ENCODE results near the gene VWA3A. TPM values are rescaled to one million over a fixed set of nuclear protein-coding genes. Genes with fewer than 3 reads are reported as not detected.
"Not testable (repeated sequence)": the region's sequence is repeated elsewhere in the genome, so short reads cannot be mapped to it uniquely, and the experiment has no call there.

VWA3A gene
- total RNA-seq, 1 donor from 2014 or later = 0.27 TPM

DNA sequence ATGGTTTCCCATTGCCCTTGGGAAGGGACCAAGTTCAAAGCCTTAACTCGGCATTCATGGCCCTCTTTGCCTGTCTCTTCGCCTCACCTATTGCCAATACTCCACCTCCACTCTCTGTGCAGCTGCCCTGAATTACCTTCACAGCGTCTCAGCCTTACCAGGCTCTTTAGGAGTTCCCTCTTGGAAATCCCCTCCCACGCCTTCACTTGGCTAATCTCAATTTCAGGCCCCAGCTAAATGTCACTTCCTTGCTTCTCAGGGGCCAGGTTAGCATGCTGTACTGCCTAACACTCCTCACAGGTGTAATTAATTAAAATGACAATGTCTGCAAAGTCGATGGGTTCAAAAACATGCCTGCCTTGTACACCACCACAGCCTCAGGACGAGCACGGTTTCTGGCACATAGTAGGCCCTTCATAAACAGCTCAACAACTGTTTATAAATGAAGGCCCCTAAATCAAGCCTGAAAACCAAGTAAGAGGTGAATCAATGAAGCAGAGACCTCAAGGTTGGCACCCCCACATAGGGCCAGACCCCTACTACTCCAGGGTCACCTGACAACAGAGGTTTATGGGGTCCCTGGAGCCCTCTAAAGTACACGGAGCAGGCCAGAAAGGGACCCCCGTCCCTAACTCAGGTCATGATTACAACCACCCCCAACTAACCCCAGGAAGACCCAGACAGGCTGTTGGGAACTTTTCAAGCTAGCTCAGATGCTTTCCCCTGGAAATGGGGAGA lies 102.5 kb downstream of the VWA3A start:
- H3K9me3 Mint-ChIP-seq (ENCODE audit: unreplicated experiment) = no peaks in the 10 kb centered on the region

DNA sequence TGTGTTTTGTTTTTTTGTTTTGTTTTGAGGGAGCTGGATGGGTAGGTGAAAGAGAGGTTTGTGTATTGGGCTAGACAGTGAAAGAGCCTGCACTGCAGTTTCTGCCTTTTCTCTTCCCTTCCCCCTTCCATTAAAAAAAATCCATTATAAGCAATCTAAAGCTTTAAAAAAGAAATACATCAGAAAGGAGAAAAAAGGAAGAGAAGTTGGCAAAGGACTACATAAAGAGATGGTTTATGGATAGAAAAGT lies 103.0 kb downstream of the VWA3A start:
- Mint-ChIP-seq H3K4me3 (ENCODE audit: unreplicated experiment) (peak overlapping the region; percentile 78), H3K27ac (ENCODE audit: unreplicated experiment) (peak overlapping the region; percentile 82)
- no peak for DNase-seq (ENCODE audit: extremely low spot score, unreplicated experiment)

More for the DNA sequence above, 102.5 kb downstream of the VWA3A start:
- peak overlapping the region; percentile 82 for H3K27ac Mint-ChIP-seq (ENCODE audit: unreplicated experiment)
- peak overlapping the region; percentile 78 for H3K4me3 Mint-ChIP-seq (ENCODE audit: unreplicated experiment)
- TF ChIP-seq, protein P1, sequence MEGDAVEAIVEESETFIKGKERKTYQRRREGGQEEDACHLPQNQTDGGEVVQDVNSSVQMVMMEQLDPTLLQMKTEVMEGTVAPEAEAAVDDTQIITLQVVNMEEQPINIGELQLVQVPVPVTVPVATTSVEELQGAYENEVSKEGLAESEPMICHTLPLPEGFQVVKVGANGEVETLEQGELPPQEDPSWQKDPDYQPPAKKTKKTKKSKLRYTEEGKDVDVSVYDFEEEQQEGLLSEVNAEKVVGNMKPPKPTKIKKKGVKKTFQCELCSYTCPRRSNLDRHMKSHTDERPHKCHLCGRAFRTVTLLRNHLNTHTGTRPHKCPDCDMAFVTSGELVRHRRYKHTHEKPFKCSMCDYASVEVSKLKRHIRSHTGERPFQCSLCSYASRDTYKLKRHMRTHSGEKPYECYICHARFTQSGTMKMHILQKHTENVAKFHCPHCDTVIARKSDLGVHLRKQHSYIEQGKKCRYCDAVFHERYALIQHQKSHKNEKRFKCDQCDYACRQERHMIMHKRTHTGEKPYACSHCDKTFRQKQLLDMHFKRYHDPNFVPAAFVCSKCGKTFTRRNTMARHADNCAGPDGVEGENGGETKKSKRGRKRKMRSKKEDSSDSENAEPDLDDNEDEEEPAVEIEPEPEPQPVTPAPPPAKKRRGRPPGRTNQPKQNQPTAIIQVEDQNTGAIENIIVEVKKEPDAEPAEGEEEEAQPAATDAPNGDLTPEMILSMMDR (IDR thresholded peaks at IDR 0.05) = no peak
- H3K36me3 Mint-ChIP-seq (ENCODE audit: unreplicated experiment) = no peaks in the 10 kb centered on the region
- peaks cover 36% of the 10 kb centered on the region for H3K4me1 Mint-ChIP-seq (ENCODE audit: unreplicated experiment)
- H3K27me3 Mint-ChIP-seq (ENCODE audit: unreplicated experiment) = no peaks in the 10 kb centered on the region
- DNase-seq (ENCODE audit: extremely low spot score, unreplicated experiment) = no peak

DNA sequence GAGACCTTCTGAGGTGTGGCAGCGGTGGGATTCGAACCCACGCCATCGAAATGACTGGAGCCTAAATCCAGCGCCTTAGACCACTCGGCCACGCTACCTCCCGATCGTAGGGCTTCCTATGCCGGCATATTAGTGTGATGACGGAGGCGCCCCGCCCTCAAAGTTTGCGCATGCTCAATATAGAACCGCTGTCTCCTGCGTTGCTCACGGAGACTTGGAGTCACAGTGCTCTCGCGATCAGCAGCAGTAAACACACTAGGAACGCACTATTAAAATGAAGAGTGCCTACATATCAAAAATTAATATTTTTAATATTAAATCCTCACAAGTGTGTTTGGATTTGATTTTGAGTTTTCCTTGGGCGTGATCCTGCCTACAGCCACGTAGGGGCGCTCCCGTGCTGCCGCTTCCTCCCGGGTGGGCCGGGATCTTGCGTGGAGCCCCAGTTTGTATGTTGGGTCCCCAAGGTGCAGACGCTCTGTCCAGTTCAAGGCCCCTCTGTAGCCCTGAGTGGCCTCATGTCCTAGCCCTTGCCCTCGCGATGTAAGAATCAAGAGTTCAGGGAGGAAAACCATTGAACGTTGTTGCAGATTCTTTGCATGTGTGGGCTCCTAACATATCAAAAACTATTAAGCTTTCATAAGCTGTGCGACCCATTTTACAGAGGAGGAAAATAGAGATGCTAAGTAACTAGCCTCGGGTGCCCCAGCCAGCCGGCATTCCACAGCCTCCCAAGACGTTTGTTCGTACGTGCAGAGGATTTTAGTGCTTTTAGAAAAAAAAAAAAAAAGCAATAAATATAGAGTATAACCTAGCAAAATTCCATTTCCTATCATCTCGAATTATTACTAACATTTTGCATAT lies 103.6 kb downstream of the VWA3A start:
- Mint-ChIP-seq H3K4me1 (ENCODE audit: unreplicated experiment) (peaks cover 41% of the 10 kb centered on the region), H3K36me3 (ENCODE audit: unreplicated experiment) (no peaks in the 10 kb centered on the region), H3K9me3 (ENCODE audit: unreplicated experiment) (no peaks in the 10 kb centered on the region), H3K4me3 (ENCODE audit: unreplicated experiment) (peak overlapping the region; percentile 78), H3K27me3 (ENCODE audit: unreplicated experiment) (no peaks in the 10 kb centered on the region), H3K27ac (ENCODE audit: unreplicated experiment) (peak overlapping the region; percentile 82)
- TF ChIP-seq, protein P1 (IDR thresholded peaks at IDR 0.05) = peak; percentile 96
- peak; percentile 97 for DNase-seq (ENCODE audit: extremely low spot score, unreplicated experiment)

More for the DNA sequence above, 103.0 kb downstream of the VWA3A start:
- Mint-ChIP-seq H3K9me3 (ENCODE audit: unreplicated experiment) (no peaks in the 10 kb centered on the region), H3K27me3 (ENCODE audit: unreplicated experiment) (no peaks in the 10 kb centered on the region), H3K36me3 (ENCODE audit: unreplicated experiment) (no peaks in the 10 kb centered on the region), H3K4me1 (ENCODE audit: unreplicated experiment) (peaks cover 40% of the 10 kb centered on the region)
- TF ChIP-seq, protein P1 (IDR thresholded peaks at IDR 0.05) = no peak

DNA sequence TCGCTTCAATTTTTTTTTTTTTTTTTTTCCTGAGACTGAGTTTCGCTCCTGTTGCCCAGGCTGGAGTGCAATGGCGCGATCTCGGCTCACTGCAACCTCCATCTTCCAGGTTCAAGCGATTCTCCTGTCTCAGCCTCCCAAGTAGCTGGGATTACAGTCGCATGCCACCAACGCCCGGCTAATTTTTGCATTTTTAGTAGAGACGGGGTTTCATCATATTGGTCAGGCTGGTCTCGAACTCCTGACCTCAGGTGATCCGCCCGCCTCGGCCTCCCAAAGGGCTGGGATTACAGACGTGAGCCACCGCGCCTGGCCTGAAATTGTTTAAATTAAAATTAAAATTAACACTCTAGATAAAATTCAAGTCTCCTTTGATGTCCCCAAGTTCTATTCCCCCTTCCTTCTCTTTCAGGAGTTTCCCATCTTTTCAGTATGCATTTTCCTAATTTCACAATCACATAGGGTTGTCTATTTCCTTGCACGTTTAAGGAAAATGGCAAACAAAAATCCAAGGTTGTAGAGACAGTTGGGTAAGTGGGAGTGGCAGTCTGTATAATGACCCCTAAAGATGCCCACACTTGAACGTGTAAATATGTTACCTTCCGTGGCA lies 104.3 kb downstream of the VWA3A start:
- not testable (repeated sequence) for DNase-seq (ENCODE audit: extremely low spot score, unreplicated experiment); H3K9me3 Mint-ChIP-seq (ENCODE audit: unreplicated experiment); H3K27me3 Mint-ChIP-seq (ENCODE audit: unreplicated experiment); H3K27ac Mint-ChIP-seq (ENCODE audit: unreplicated experiment); H3K36me3 Mint-ChIP-seq (ENCODE audit: unreplicated experiment)
- Mint-ChIP-seq H3K4me1 (ENCODE audit: unreplicated experiment) (peaks cover 40% of the 10 kb centered on the region), H3K4me3 (ENCODE audit: unreplicated experiment) (peak overlapping the region; percentile 78)

DNA sequence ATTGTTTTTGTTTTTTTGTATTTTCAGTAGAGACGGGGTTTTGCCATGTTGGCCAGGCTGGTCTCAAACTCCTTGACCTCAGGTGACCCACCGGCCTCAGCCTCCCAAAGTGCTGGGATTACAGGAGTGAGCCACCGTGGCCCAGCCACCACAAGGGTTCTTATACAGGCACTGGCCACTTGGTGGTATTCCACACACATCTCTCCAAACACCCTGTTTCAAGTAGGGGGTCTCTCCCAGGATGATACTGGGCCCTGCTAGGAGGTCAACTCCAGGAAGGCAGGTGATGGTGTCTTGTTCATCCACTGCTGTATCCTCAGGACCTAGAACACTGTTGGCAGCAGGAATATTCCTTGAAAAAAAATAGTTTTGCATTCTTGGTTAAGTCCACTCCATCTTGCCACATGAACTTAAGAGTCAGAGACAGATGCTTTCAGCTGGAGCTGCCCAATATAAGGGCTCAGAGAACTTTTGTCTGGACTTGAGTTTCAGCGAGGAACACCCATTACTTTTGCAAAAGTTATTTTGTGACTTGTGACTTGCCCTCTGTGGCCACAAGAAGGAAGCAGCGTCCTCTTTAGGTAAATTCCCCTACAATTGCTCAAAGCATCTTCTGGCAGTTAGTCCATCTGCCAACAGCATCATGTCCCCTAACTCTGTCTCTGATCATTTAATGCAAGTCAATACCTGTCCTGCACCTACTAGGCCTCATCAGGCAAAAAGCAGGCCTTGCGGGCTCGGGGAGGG lies 106.4 kb downstream of the VWA3A start:
- no peak for DNase-seq (ENCODE audit: extremely low spot score, unreplicated experiment)
- TF ChIP-seq, protein P1 (IDR thresholded peaks at IDR 0.05) = no peak

More for the DNA sequence above, 106.4 kb downstream of the VWA3A start:
- no peak overlapping the region for H3K4me3 Mint-ChIP-seq (ENCODE audit: unreplicated experiment)
- H3K9me3 Mint-ChIP-seq (ENCODE audit: unreplicated experiment) = no peaks in the 10 kb centered on the region
- H3K4me1 Mint-ChIP-seq (ENCODE audit: unreplicated experiment) = peaks cover 30% of the 10 kb centered on the region
- no peaks in the 10 kb centered on the region for H3K27me3 Mint-ChIP-seq (ENCODE audit: unreplicated experiment)
- no peaks in the 10 kb centered on the region for H3K36me3 Mint-ChIP-seq (ENCODE audit: unreplicated experiment)
- H3K27ac Mint-ChIP-seq (ENCODE audit: unreplicated experiment) = peak overlapping the region; percentile 91
